ENCODE measurements around the gene TNIK. TPM values are rescaled to one million over a fixed set of nuclear protein-coding genes. Genes with fewer than 3 reads are reported as not detected.
A peak's percentile ranks its signal among the peaks of the same experiment; 100 is the strongest.

Gene TNIK
- total and polyA plus RNA-seq, 10 of the 15 experiments (the other 5 are each of a cell fraction or from before 2014, with no cell fraction given): 13.9 to 74.3 (median 48.2) TPM

DNA sequence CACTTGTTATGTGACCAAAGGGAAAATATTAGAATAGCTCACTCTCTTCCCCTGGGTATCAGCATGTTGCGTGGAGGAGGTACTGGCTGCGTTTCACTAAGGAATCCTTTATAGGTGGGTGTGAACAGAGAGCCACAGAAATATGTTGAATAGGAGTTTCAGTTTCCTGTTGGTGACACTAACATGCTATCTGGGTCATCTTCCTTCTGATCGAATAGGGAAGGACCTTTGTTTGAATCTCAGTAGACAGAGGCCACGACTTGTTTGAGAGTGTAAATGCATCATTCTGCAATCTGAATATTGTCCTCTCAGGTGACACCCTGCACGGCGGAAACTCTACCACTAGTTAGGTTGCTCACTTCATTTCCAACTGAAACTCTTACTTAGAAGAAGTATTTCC is 275.8 kb downstream of the TNIK start (continued):
- TF ChIP-seq JUNB (IDR thresholded peaks at IDR 0.05) (no peak), NFYA (IDR thresholded peaks at IDR 0.05; ENCODE audit: borderline replicate concordance, low read depth, low read length) (no peak), BMI1 (IDR thresholded peaks at IDR 0.05; ENCODE audit: borderline replicate concordance) (no peak), SUPT20H (IDR thresholded peaks at IDR 0.05; ENCODE audit: borderline replicate concordance, control insufficient read depth, low read depth, low read length) (no peak), CREB1 (IDR thresholded peaks at IDR 0.05; ENCODE audit: low read depth) (0 out of 2 replicates have a peak, but pooled peaks have one; percentile 11), FOXK2 (IDR thresholded peaks at IDR 0.05) (no peak), SMAD5 (IDR thresholded peaks at IDR 0.05; ENCODE audit: low read depth) (no peak), HDGF (IDR thresholded peaks at IDR 0.05) (no peak), ZNF622 (IDR thresholded peaks at IDR 0.05) (no peak), ZNF274 (IDR thresholded peaks at IDR 0.05; ENCODE audit: insufficient read depth, insufficient read length) (no peak), ETV6 (conservative IDR thresholded peaks at IDR 0.05 in 1 of 2, IDR thresholded peaks at IDR 0.05 in 1 of 2; ENCODE audit: borderline replicate concordance in 1 of 2, low read depth in 1 of 2) (peak in 1 of 2 experiments; percentile 87; a peak in 2 of 4 replicates), HDAC6 (IDR thresholded peaks at IDR 0.05; ENCODE audit: unreplicated experiment) (no peak), E2F4 (IDR thresholded peaks at IDR 0.05; ENCODE audit: low read depth, low read length) (no peak), ZNF217 (IDR thresholded peaks at IDR 0.05) (no peak), RELA (IDR thresholded peaks at IDR 0.05; ENCODE audit: borderline replicate concordance, partially characterized antibody) (no peak), KLF5 (IDR thresholded peaks at IDR 0.05; ENCODE audit: partially characterized antibody) (no peak), IKZF1 (conservative IDR thresholded peaks at IDR 0.05) (peak; percentile 73; the same call in 1 of the 2 replicates), MEF2A (IDR thresholded peaks at IDR 0.05; ENCODE audit: insufficient read depth, low read depth, low read length) (peak; percentile 28; the same call in 1 of the 2 replicates), ATF7 (IDR thresholded peaks at IDR 0.05; ENCODE audit: low read depth) (peak; percentile 51; the same call in 1 of the 2 replicates)
- TF ChIP-seq, protein P1, sequence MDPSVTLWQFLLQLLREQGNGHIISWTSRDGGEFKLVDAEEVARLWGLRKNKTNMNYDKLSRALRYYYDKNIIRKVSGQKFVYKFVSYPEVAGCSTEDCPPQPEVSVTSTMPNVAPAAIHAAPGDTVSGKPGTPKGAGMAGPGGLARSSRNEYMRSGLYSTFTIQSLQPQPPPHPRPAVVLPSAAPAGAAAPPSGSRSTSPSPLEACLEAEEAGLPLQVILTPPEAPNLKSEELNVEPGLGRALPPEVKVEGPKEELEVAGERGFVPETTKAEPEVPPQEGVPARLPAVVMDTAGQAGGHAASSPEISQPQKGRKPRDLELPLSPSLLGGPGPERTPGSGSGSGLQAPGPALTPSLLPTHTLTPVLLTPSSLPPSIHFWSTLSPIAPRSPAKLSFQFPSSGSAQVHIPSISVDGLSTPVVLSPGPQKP (IDR thresholded peaks at IDR 0.05; ENCODE audit: low read depth, low read length): no peak
- TF ChIP-seq, protein P2, sequence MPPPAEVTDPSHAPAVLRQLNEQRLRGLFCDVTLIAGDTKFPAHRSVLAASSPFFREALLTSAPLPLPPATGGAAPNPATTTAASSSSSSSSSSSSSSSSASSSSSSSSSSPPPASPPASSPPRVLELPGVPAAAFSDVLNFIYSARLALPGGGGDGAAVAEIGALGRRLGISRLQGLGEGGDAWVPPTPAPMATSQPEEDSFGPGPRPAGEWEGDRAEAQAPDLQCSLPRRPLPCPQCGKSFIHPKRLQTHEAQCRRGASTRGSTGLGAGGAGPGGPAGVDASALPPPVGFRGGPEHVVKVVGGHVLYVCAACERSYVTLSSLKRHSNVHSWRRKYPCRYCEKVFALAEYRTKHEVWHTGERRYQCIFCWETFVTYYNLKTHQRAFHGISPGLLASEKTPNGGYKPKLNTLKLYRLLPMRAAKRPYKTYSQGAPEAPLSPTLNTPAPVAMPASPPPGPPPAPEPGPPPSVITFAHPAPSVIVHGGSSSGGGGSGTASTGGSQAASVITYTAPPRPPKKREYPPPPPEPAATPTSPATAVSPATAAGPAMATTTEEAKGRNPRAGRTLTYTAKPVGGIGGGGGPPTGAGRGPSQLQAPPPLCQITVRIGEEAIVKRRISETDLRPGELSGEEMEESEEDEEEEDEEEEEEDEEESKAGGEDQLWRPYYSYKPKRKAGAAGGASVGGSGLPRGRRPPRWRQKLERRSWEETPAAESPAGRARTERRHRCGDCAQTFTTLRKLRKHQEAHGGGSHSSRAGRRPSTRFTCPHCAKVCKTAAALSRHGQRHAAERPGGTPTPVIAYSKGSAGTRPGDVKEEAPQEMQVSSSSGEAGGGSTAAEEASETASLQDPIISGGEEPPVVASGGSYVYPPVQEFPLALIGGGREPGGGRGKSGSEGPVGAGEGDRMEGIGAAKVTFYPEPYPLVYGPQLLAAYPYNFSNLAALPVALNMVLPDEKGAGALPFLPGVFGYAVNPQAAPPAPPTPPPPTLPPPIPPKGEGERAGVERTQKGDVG (CRISPR knock-in tag; IDR thresholded peaks at IDR 0.05): no peak
- TF ChIP-seq, protein P3, sequence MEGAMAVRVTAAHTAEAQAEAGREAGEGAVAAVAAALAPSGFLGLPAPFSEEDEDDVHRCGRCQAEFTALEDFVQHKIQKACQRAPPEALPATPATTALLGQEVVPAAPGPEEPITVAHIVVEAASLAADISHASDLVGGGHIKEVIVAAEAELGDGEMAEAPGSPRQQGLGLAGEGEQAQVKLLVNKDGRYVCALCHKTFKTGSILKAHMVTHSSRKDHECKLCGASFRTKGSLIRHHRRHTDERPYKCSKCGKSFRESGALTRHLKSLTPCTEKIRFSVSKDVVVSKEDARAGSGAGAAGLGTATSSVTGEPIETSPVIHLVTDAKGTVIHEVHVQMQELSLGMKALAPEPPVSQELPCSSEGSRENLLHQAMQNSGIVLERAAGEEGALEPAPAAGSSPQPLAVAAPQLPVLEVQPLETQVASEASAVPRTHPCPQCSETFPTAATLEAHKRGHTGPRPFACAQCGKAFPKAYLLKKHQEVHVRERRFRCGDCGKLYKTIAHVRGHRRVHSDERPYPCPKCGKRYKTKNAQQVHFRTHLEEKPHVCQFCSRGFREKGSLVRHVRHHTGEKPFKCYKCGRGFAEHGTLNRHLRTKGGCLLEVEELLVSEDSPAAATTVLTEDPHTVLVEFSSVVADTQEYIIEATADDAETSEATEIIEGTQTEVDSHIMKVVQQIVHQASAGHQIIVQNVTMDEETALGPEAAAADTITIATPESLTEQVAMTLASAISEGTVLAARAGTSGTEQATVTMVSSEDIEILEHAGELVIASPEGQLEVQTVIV (IDR thresholded peaks at IDR 0.05; ENCODE audit: borderline replicate concordance, partially characterized antibody): no peak

All from GM12878 (cell line).